GM18519 (cell line): ENCODE measurements around the gene PLXNA4.
"Not testable (repeated sequence)": the region's sequence is repeated elsewhere in the genome, so short reads cannot be mapped to it uniquely, and the experiment has no call there.

Source experiments
- ATAC-seq: cut with Tn5 transposase; IDR thresholded peaks from one replicate; pipeline ENCODE4 v1.9.1; 2021; ENCODE audit warnings: mild to moderate bottlenecking, moderate library complexity; ENCODE audit not compliant: unreplicated experiment, low FRiP score

PLXNA4 gene, protein sequence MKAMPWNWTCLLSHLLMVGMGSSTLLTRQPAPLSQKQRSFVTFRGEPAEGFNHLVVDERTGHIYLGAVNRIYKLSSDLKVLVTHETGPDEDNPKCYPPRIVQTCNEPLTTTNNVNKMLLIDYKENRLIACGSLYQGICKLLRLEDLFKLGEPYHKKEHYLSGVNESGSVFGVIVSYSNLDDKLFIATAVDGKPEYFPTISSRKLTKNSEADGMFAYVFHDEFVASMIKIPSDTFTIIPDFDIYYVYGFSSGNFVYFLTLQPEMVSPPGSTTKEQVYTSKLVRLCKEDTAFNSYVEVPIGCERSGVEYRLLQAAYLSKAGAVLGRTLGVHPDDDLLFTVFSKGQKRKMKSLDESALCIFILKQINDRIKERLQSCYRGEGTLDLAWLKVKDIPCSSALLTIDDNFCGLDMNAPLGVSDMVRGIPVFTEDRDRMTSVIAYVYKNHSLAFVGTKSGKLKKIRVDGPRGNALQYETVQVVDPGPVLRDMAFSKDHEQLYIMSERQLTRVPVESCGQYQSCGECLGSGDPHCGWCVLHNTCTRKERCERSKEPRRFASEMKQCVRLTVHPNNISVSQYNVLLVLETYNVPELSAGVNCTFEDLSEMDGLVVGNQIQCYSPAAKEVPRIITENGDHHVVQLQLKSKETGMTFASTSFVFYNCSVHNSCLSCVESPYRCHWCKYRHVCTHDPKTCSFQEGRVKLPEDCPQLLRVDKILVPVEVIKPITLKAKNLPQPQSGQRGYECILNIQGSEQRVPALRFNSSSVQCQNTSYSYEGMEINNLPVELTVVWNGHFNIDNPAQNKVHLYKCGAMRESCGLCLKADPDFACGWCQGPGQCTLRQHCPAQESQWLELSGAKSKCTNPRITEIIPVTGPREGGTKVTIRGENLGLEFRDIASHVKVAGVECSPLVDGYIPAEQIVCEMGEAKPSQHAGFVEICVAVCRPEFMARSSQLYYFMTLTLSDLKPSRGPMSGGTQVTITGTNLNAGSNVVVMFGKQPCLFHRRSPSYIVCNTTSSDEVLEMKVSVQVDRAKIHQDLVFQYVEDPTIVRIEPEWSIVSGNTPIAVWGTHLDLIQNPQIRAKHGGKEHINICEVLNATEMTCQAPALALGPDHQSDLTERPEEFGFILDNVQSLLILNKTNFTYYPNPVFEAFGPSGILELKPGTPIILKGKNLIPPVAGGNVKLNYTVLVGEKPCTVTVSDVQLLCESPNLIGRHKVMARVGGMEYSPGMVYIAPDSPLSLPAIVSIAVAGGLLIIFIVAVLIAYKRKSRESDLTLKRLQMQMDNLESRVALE (N-terminal part only)

DNA sequence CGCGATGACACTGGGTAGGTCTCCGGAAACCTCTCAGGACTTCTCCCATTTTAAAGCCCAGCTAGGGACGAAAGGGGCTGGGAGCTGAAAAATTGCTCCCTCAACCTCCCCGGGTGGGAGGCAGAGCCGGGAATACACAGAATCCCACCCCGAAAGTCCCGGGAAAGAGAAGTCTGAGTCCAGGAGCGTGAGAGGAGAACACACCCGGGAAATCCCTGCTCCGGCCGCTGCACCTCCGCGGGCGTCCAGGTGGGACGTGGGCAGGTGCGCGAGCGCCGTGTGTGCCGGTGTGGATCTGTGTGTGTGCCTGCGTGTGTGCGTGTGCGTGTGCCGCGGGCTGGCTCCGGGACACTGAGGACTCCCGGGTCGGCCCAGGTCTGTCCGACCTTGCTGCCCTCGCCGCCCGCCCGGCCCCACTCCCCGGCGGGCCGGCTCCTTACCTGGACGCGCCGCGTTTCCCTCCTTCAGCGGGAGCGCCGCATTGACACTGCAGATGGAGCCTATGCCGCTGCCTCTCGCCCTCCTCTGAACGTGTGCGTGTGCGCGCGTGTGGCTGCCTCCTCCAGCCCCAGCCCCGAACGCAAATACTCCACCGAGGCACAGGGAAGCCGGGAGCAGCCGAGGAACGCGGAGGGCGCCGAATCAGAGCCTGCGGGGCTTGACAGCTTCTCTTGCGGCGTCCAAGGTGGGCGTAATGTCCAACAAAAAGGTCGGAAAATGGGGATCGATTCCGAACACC, at the start of gene PLXNA4:
PLXNA4 (minus strand) TSS at position 489 of the 739 bp plus-strand sequence. CDS start 67,777 bp downstream, outside the sequence.
- ATAC-seq: no peak

DNA sequence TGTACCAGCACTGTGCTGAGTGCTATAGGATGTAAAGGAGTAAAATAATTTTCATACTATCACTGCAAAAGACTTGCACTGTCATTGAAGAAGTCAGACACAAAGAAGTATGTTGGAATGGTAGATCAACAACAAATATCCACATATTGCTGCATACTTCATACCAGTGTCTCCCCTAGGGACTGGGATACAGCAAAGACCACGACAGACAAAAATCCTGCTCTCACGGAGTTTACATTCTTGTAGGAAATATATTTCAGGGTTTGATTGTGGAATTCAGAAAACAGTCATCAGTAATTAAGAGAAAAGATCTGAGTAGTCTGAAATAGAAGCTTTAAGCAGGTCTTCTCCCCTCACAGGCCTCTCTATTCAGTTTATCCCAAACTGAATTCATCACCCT, 49.4 kb upstream of the PLXNA4 start:
- ATAC-seq: no peak

DNA sequence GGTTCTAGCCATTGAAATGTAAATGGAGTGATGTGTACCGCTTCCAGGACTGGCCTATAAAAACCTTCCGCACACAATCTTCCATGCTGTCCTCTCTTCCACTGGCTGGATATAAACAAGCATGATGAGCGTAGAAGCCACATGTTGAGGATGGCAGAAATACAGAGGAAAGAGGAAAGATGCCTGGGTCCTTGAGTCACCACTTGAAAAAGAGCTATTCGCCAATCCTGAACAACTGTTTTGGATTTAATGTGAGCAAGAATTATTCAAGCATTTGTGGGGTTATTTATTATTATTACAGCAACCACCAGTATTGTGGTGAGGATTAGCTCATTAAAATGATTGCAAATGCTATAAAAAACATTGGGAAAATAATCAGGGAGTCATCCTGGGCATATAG, 45.8 kb upstream of the PLXNA4 start:
- no peak for ATAC-seq

DNA sequence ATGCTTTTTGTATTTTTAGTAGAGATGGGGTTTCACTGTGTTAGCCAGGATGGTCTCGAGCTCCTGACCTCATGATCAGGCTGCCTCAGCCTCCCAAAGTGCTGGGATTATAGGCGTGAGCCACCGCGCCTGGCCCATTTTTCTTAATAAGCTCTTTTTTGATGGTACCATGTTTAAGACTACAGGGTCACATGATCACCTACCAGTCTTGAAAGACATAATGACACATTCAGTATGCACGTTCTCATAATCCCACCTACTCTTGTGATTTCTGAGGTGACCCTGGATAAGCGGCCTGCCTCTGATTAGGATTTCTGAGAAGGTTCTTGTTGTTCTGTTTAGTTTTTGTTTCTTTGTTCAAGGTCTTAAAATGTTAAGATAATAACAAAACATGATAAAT, 43.7 kb upstream of the PLXNA4 start:
- ATAC-seq: no peak

DNA sequence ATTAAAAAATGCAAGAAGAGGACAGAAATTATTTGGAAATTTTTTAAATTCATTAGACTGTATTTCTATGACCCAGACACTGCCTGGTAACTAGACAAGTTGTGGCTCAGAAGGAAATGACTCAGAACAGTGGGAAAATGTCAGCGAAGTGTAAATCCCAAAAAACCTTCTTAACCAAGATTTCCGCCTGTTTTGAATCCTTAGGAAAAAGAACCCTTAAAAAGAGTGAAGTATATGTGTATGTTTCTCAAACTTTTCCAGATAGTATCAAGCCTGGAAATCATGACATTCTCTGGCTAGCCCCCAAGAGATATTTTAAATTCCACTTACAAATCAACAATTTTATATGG, 42.7 kb upstream of the PLXNA4 start:
- ATAC-seq: no peak

DNA sequence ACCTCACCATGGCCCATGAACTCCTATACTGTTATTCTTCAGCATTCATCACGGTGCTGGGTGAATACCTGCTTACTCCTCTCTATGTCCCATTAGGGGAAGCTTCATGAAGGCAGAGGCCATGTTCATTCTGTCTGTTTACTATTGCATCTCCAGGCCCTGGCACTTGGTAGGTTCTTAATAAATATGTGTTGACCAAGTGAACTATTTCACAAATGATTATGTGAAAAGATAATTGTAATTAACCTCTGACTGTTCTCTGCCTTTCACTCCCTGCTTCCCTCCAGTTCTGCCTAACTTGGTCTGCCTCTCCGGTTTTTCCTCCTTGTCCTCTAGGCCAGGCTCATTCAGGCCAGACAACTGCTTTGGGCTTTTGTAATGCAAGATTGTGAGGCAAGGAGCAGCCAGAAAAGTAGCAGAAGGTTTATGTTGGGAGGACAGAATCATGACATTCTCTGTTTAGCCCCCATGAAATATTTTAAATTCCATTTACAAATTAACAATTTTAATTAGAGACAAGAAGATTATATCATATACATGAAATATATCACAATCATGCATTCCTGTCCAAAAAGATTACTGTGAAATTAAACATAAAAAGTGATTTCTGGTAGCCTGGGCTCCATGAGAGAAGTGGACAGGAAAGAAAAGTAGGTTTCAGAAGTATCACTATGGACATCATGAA, 42.1 kb upstream of the PLXNA4 start:
- no peak for ATAC-seq

DNA sequence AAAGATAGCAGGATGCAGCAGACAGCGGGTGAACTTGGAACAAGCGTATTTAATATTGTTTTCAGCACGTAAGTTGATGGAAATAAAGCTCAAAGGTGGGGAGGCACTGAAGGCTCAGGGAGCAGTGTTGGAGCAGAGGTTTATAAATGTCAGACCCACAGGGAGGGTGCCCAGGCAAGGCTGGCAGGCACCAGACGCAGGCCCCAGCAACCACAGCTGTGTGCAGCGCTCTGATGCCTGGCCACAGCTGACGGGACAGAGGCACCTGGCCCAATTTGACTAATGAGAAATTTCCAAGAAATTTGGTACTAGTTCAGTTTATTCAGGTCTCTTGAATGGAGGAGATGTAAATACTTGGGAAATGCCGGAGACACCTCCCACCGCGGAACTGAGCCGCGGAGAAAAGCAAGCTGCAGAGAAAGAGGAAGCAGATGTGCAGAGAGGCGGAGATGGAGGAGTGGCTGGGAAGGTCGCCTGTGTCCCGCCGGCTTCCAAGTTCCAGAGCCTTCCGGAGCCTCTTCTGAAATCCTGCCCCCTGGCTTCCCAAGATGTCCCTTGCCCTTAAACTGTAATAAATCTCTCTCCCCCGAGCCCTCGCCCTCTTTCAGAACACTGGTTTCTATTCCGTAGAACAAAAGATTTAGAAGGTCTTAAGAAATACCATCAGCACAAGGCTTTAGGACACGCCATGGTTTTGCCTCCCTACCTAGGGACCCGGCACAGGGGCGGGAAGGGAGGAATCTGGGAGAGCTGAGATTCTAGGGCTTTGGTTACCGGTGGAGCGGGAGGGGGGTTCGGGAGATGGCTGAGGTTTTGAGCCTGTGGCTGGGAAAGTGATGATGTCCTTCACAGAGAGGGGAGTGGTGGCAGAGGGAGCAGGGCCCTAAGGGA, 38.4 kb upstream of the PLXNA4 start:
- ATAC-seq: no peak

DNA sequence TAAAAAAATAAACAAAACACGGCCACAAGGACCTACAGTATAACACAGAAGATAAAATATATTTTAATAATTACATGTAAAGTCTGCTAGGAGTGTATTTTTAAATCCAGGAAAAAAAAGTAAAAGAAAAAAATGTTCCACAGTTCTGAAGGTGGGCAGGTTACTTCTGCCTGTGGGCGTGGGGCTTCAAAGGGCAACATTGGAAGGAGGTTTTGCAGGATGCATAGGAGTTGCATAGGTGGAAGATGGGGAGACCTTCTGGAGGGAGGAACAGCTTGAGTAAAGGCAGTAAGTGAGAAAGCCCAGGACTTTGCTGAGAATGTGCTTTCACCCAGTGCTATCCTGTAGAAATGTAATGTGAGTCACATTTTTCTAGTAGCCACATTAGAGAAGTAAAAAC, 37.5 kb upstream of the PLXNA4 start:
- ATAC-seq: no peak

DNA sequence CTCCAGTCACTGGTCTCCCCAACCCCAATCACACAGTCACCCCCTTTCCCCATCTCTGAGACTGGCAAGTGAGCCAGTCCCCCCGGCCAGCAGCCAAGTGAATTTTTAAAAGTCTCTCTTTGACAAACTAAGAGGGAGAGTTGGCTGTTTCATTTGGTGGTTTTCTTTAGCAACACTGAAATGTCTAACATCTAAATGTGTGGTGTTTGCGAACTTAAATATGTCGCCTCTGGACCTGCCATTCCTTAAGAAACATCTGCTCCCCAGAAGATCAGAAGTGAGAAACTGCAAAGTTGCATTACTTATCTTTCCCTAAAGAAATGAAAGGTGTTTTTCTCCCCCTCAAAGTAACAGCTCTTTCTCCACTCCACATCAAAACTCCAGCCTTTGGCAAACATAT, 34.7 kb upstream of the PLXNA4 start:
- no peak for ATAC-seq

DNA sequence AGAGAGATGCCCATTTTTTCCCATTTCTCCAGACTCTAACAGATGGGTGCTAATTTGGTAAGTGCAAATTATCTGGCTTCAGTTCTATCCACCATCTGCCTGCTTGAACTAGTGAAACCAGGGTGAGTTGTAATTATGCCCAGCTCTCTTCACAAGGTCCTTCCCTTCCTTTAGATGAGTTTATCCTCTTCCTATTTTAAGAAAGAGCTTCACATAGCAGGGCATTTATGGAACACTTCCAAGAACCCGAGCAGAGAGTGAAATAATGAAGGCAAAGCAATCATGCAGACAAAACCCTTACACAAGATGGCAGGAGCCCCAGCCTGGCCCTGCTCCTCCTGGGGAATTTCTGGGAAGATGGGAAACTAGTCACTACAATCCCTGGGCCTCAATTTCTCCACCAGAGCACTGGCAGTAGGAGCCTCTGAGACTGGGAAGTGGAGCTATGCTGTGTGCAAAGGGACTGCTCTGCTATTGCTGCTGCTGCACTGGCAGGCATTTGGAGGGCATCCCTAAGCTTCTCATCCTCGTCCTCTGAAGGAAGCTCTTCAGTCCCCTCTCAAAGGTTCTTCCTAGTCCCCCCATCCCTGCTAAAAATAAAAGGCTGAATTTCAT, 33.7 kb upstream of the PLXNA4 start:
- no peak for ATAC-seq

DNA sequence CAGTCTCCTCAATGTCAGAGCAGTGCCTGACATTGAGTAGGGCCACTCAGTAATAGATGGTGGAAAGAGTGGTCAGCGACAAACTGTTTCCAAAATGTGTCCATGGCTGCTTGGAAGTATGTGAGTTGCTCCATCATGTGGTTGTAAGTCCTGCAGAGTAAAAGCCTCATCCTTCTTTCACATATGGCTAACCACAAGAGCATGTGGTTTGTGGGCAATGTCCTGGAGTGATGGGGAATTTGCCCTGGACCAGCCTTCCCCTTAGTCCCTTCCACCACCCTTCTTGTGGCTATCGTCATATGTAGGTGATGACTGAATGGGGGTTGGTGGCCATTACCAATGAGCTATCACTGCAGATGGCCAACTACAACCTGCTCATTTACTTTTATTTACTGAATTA, 33.0 kb upstream of the PLXNA4 start:
- no peak for ATAC-seq

DNA sequence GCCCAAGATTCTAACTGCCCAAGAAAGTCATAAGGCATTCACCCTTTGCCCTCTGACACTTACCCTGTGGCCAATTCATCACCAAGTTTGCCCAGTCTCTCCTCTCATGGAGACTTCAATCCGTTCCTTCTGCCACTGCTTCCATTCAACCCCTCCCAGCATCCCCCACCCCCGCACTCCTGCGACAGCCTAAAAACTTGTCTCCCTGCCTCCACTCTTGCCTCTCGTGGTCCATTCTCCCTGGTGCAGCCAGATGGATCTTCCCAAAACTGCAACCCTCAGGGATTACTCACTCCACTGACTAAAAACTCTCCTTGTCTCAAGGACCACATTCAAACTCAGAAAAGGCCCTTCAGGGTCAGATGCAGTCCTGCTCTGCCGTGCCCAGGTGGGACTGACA, 32.3 kb upstream of the PLXNA4 start:
- ATAC-seq: no peak

DNA sequence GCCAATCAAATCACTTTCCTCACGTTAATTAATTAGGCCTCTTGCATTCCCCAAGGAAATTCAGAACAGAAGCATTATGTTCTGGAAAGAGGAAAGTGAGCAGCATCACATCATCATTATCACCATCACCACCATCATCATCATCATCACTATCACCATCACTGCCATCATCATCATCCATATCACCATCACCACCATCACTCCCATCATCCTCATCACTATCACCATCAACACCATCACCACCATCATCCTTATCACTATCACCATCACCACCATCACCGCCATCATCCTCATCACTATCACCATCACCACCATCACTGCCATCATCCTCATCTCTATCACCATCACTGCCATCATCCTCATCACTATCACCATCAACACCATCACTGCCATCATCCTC, 31.4 kb upstream of the PLXNA4 start:
- no peak for ATAC-seq

DNA sequence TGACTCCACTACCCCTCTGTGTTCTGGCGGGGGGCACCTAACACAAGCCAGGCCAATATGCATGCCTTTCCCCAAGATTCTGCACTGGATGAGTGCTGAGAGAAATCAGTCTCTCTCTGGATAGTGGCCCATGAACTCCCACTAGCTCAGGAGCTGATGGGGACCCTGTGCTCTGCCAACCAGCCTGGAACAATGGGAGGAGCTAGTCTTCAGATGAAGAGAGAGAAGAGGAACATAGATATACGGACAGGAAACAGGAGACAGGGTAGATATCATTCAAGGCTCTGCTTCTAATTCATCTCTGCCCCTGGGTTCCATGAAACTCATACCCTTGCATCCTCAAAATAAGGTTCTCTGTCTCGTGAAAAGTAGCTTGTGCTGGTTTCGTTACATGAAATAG, 27.9 kb upstream of the PLXNA4 start:
- ATAC-seq: no peak

DNA sequence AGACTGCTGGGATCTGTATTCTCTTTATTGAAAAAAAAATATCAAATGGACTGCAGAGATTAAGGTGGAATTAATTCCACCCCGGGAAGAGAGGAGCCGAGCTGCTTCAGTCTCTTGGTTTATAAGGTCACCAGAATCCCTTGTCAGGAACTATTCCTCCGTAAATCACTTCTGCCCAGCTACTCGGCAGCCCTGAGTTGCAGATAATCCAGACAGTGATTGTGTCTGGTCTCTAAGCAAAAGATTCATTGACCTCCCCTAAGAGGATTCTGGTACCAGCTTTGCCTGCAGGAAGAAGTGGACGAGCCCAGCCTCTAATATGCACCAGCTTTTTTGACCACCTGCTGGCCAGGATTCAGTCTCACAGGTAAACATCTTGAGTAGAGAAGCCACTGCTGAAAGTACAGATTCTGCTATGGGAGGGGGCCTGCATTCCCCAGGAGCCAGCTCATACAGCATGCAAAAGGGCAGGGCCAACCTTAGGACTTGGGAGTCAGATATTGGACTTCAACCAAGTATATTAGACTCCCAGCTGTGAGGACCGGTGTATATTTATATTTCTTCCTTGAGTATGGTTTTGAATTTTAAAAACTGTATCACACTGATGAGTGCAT, 27.1 kb upstream of the PLXNA4 start:
- ATAC-seq: no peak

DNA sequence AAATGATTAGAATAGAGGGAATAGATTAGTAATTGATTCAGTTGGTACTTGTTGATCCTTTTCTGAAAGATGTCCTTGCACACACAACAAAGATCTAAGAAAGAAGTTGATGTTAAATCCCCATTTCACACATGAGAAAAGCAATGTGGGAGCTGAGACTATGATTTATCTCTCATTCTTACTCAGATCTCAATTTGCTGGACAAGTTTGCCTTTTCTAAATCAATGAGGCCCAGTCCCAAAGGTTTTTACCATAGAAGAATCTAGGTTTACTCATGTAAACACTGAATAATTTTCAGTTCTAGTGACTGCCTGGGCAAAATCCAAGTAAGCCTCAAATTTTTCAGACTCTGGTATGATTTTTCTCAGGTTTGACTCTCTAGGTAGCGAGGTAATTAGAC, 25.5 kb upstream of the PLXNA4 start:
- ATAC-seq: no peak

DNA sequence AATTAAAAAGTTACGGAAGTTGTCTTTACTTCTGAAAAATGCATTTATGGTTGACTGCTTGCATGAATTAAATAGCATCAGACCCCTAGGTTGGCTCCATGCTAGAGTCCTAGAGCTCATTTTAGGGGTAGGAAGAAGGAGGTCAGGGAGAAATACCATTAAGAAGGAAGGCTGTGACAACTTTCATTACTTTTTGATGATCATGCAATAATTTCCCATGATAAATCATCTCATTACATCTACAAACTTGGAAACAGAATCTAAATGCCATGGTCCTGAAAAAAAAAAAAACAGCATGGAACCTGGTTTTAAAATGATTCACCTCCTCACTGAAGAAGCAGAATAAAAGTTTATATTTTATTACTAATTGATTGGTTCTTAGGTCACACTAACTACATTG, 20.3 kb upstream of the PLXNA4 start:
- no peak for ATAC-seq

DNA sequence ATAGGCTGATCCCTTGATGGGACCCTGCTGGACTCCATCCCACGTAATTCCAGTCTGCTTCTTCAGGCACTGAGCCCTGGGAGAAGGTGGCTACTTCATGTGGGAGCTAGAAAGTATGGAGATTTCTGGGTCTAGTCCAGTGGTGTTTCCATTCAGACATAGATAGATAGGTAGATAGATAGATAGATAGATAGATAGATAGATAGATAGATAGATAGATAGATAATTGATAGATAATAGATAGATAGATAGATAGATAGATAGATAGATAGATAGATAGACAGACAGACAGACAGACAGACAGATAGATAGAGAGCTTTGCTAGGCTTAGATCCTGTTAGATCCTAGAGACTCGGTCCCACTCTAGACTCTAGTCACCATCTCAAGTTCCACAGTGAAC, 18.5 kb upstream of the PLXNA4 start:
- ATAC-seq: not testable (repeated sequence)
